ENCODE results near the gene RHOG. TPM values are rescaled to one million over a fixed set of nuclear protein-coding genes. Genes with fewer than 3 reads are reported as not detected.

Gene RHOG
- polyA plus RNA-seq, 1 donor from 2014 or later: not detected

GRCh38 chr11:3824714-3825472 is 15.9 kb downstream of the RHOG start:
- no peaks in the 10 kb centered on the region for H3K27me3 ChIP-seq (ENCODE audit: insufficient read depth, low read depth, low read length)
- H2AFZ ChIP-seq (ENCODE audit: low read depth, low read length): no peak overlapping the region
- H3K27ac ChIP-seq (ENCODE audit: low read length): no peak overlapping the region
- no peak overlapping the region for H3K9ac ChIP-seq (ENCODE audit: low read length)
- H3K4me3 ChIP-seq (ENCODE audit: low read length): no peak overlapping the region
- TF ChIP-seq POLR2AphosphoS5 (IDR thresholded peaks at IDR 0.05) (no peak), TAF1 (IDR thresholded peaks at IDR 0.05; ENCODE audit: low read depth) (no peak), RAD21 (conservative IDR thresholded peaks at IDR 0.05) (no peak), REST (IDR thresholded peaks at IDR 0.05; ENCODE audit: borderline replicate concordance) (no peak), EP300 (conservative IDR thresholded peaks at IDR 0.05; ENCODE audit: poor library complexity, severe bottlenecking) (no peak), EZH2 (IDR thresholded peaks at IDR 0.05; ENCODE audit: borderline replicate concordance, insufficient read depth, low read length, poor library complexity, severe bottlenecking) (no peak), CTCF (IDR thresholded peaks at IDR 0.05; ENCODE audit: poor library complexity, severe bottlenecking) (no peak), MXI1 (conservative IDR thresholded peaks at IDR 0.05; ENCODE audit: poor library complexity, severe bottlenecking) (no peak), SMC3 (conservative IDR thresholded peaks at IDR 0.05; ENCODE audit: poor library complexity) (no peak)
- H3K36me3 ChIP-seq (ENCODE audit: insufficient read depth, low read length): no peaks in the 10 kb centered on the region
- no peaks in the 10 kb centered on the region for H3K79me2 ChIP-seq (replicated peaks; ENCODE audit: insufficient read depth, low read length)
- no peaks in the 10 kb centered on the region for H3K9me3 ChIP-seq (ENCODE audit: low read length)
- no peaks in the 10 kb centered on the region for H3F3A ChIP-seq (ENCODE audit: insufficient read depth, low read length, poor library complexity, severe bottlenecking)
- H4K20me1 ChIP-seq (ENCODE audit: insufficient read depth): no peaks in the 10 kb centered on the region
- H3K4me2 ChIP-seq (ENCODE audit: low read length): no peak overlapping the region
- H3K9me2 ChIP-seq (ENCODE audit: insufficient read depth, low read length): no peaks in the 10 kb centered on the region

- Histone ChIP-seq H3K4me2 (ENCODE audit: low read length) (no peak overlapping the region), H3K36me3 (ENCODE audit: insufficient read depth, low read length) (no peaks in the 10 kb centered on the region), H2AFZ (ENCODE audit: low read depth, low read length) (no peak overlapping the region), H4K20me1 (ENCODE audit: insufficient read depth) (no peaks in the 10 kb centered on the region), H3F3A (ENCODE audit: insufficient read depth, low read length, poor library complexity, severe bottlenecking) (no peaks in the 10 kb centered on the region), H3K9me2 (ENCODE audit: insufficient read depth, low read length) (no peaks in the 10 kb centered on the region), H3K27ac (ENCODE audit: low read length) (no peak overlapping the region), H3K9me3 (ENCODE audit: low read length) (no peaks in the 10 kb centered on the region), H3K79me2 (replicated peaks; ENCODE audit: insufficient read depth, low read length) (no peaks in the 10 kb centered on the region), H3K4me3 (ENCODE audit: low read length) (no peak overlapping the region), H3K9ac (ENCODE audit: low read length) (no peak overlapping the region), H3K27me3 (ENCODE audit: insufficient read depth, low read depth, low read length) (no peaks in the 10 kb centered on the region)
- TF ChIP-seq SMC3 (conservative IDR thresholded peaks at IDR 0.05; ENCODE audit: poor library complexity) (no peak), EZH2 (IDR thresholded peaks at IDR 0.05; ENCODE audit: borderline replicate concordance, insufficient read depth, low read length, poor library complexity, severe bottlenecking) (no peak), REST (IDR thresholded peaks at IDR 0.05; ENCODE audit: borderline replicate concordance) (no peak), POLR2AphosphoS5 (IDR thresholded peaks at IDR 0.05) (no peak), RAD21 (conservative IDR thresholded peaks at IDR 0.05) (no peak), TAF1 (IDR thresholded peaks at IDR 0.05; ENCODE audit: low read depth) (no peak), EP300 (conservative IDR thresholded peaks at IDR 0.05; ENCODE audit: poor library complexity, severe bottlenecking) (no peak), MXI1 (conservative IDR thresholded peaks at IDR 0.05; ENCODE audit: poor library complexity, severe bottlenecking) (no peak), CTCF (IDR thresholded peaks at IDR 0.05; ENCODE audit: poor library complexity, severe bottlenecking) (no peak)
Observed at GRCh38 chr11:3823762-3824506, 16.8 kb downstream of the RHOG start.
